A549 (cell line): ENCODE data around the gene ECHDC1. TPM values are rescaled to one million over a fixed set of nuclear protein-coding genes. Genes with fewer than 3 reads are reported as not detected.

Experiments used
- ATAC-seq, 2 experiments: fragments of 200-7000 bp in 1 of 2; fragments of >200 bp in 1 of 2; cut with Nextera tagmentation in 1 of 2; cut with Tn5 transposase in 1 of 2; 3 replicates each; pipeline versions ENCODE4 v1.8.0 to v1.9.1; 2018 to 2020; ENCODE audit warnings: mild to moderate bottlenecking in 1 of 2, moderate library complexity in 1 of 2
- CTCF ChIA-PET: fragments of 300-600 bp; sonication (Branson Sonifier 250); formaldehyde crosslinking; extraction: SDS; loops from one replicate; lab custom pipeline; 2021; ENCODE audit warnings: antibody characterized with exemption, inconsistent platforms; lab: Yijun Ruan, JAX
- POLR2A ChIA-PET: fragments of 350-600 bp; formaldehyde crosslinking; extraction: SDS; loops from one replicate; lab custom pipeline; 2021; ENCODE audit warnings: antibody characterized with exemption, inconsistent platforms; lab: Yijun Ruan, JAX
- DNase-seq, 2 experiments: peaks; one replicate each; pipeline versions ENCODE4 v3.0.0 to v3.0.0-alpha.2; 2011 to 2016; ENCODE audit warnings: low read depth in 1 of 2, low spot score in 1 of 2
- FAIRE-seq: peaks from 2 replicates; lab custom pipeline; 2011; peaks lifted over from hg19 to GRCh38; lab: Jason Lieb, UNC
- H3K27ac ChIP-seq, 2 experiments: fragments of >200 bp; sonication (Bioruptor Twin); formaldehyde crosslinking; 3 replicates each; pipeline ENCODE4 v1.5.1; 2016 to 2017
- H3K4me1 ChIP-seq: fragments of >200 bp; sonication (Bioruptor Twin); formaldehyde crosslinking; 3 replicates; pipeline ENCODE4 v1.6.1; 2016
- H3K4me2 ChIP-seq: fragments of >200 bp; sonication (Bioruptor Twin); formaldehyde crosslinking; 3 replicates; pipeline ENCODE4 v1.6.1; 2016
- H3K4me3 ChIP-seq: fragments of >200 bp; sonication (Bioruptor Twin); formaldehyde crosslinking; 3 replicates; pipeline ENCODE4 v1.5.1; 2016
- H3K9me3 ChIP-seq: fragments of >200 bp; sonication (Bioruptor Twin); formaldehyde crosslinking; 3 replicates; pipeline ENCODE4 v1.6.1; 2016
- CEBPB ChIP-seq, 2 experiments: fragments of >200 bp in 1 of 2; sonication (Bioruptor Twin) in 1 of 2; formaldehyde crosslinking in 1 of 2; IDR thresholded peaks; 2 replicates each; pipeline ENCODE4 v1.6.1; 2012 to 2016
- CHD2 ChIP-seq: fragments of 150-350 bp; IDR thresholded peaks from 2 replicates; pipeline ENCODE4 v1.6.1; 2014; ENCODE audit warnings: low read length; ENCODE audit not compliant: partially characterized antibody
- EHF ChIP-seq: fragments of 250-450 bp; sonication (Bioruptor Pico); IDR thresholded peaks from 2 replicates; pipeline ENCODE4 v1.5.0; 2020; ENCODE audit warnings: mild to moderate bottlenecking
- EP300 ChIP-seq, 2 experiments: fragments of >200 bp; sonication (Bioruptor Twin); formaldehyde crosslinking; IDR thresholded peaks; 2 replicates in 1 of 2; 3 replicates in 1 of 2; pipeline ENCODE4 v1.6.1; 2016 to 2017
- FOSB ChIP-seq: fragments of 250-450 bp; sonication (Bioruptor Pico); IDR thresholded peaks from 2 replicates; pipeline ENCODE4 v1.5.0; 2020; ENCODE audit warnings: mild to moderate bottlenecking, moderate library complexity
- FOSL2 ChIP-seq, 2 experiments: fragments of 450-650 bp in 1 of 2; fragments of >200 bp in 1 of 2; sonication (Bioruptor Twin) in 1 of 2; formaldehyde crosslinking; IDR thresholded peaks; 2 replicates each; pipeline versions ENCODE4 v1.5.0 to v1.6.1; 2016 to 2020; ENCODE audit warnings: mild to moderate bottlenecking in 1 of 2, moderate library complexity in 1 of 2
- FOXS1 ChIP-seq: fragments of 250-450 bp; sonication (Bioruptor Pico); IDR thresholded peaks from 2 replicates; pipeline ENCODE4 v1.5.0; 2020; ENCODE audit warnings: mild to moderate bottlenecking, moderate library complexity
- HDAC2 ChIP-seq: fragments of 200-600 bp; sonication (generic); IDR thresholded peaks from 2 replicates; pipeline ENCODE4 v1.6.1; 2016
- HOXA7 ChIP-seq: fragments of 250-450 bp; sonication (Bioruptor Pico); IDR thresholded peaks from 2 replicates; pipeline ENCODE4 v1.5.0; 2020; ENCODE audit warnings: mild to moderate bottlenecking, moderate library complexity
- JUN ChIP-seq, 2 experiments: fragments of >200 bp; sonication (Bioruptor Twin); formaldehyde crosslinking; IDR thresholded peaks; 2 replicates in 1 of 2; 3 replicates in 1 of 2; pipeline ENCODE4 v1.6.1; 2016 to 2017
- JUNB ChIP-seq: fragments of >200 bp; sonication (Bioruptor Twin); formaldehyde crosslinking; IDR thresholded peaks from 2 replicates; pipeline ENCODE4 v1.6.1; 2016
- KDM1A ChIP-seq: fragments of 200-600 bp; sonication (generic); IDR thresholded peaks from 2 replicates; pipeline ENCODE4 v1.6.1; 2016; ENCODE audit warnings: low read depth, mild to moderate bottlenecking
- MAZ ChIP-seq: fragments of 150-350 bp; IDR thresholded peaks from 2 replicates; pipeline ENCODE4 v1.6.1; 2014; ENCODE audit warnings: antibody characterized with exemption, low read depth, low read length, borderline replicate concordance
- MYC ChIP-seq: IDR thresholded peaks from 2 replicates; pipeline ENCODE4 v1.6.1; 2012; ENCODE audit warnings: mild to moderate bottlenecking, inconsistent platforms, low read length, improper control_type of control experiment, borderline replicate concordance
- NFE2L2 ChIP-seq: fragments of 150-350 bp; conservative IDR thresholded peaks from 2 replicates; pipeline ENCODE4 v1.6.1; 2014; ENCODE audit warnings: low read length
- PHF8 ChIP-seq: fragments of 200-600 bp; sonication (generic); IDR thresholded peaks from 2 replicates; pipeline ENCODE4 v1.6.1; 2016; ENCODE audit warnings: low read depth, mild to moderate bottlenecking, antibody characterized with exemption, moderate library complexity, borderline replicate concordance
- RARB ChIP-seq: fragments of 250-450 bp; sonication (Bioruptor Pico); IDR thresholded peaks from 2 replicates; pipeline ENCODE4 v1.8.0; 2021; ENCODE audit warnings: mild to moderate bottlenecking, moderate library complexity
- RNF2 ChIP-seq: fragments of 200-600 bp; sonication (generic); IDR thresholded peaks from 2 replicates; pipeline ENCODE4 v1.6.1; 2016; ENCODE audit warnings: low read depth, mild to moderate bottlenecking, antibody characterized with exemption, moderate library complexity, borderline replicate concordance
- SMC3 ChIP-seq: fragments of >200 bp; sonication (Bioruptor Twin); formaldehyde crosslinking; IDR thresholded peaks from 3 replicates; pipeline ENCODE4 v1.6.1; 2018; ENCODE audit warnings: inconsistent platforms
- ZC3H11A ChIP-seq: fragments of 450-650 bp; IDR thresholded peaks from 2 replicates; pipeline ENCODE4 v1.6.1; 2014; ENCODE audit warnings: antibody characterized with exemption, mild to moderate bottlenecking
- WGBS: methylation state at CpG from one replicate; pipeline ENCODE4 v1.1.6; 2017; ENCODE audit errors: missing lambda C conversion rate; 5-methylcytosine and 5-hydroxymethylcytosine counted together
- polyA minus RNA-seq: library from RNA; depleted of rRNA, polyadenylated mRNA; stranded (reverse); fragments of >200 nt; gene quantifications from 2 replicates; pipeline ENCODE4 v1.2.3, GENCODE V29; 2011; rRNA and poly(A)+ RNA removed
- polyA plus RNA-seq, 4 experiments: library from polyadenylated mRNA; depleted of rRNA in 3 of 4; stranded (reverse); fragments of >200 nt; fragmentation: RNase III in 1 of 4; extraction: RNeasy Plus Mini Kit Qiagen cat#74134 plus additional on column Dnase treatment in 1 of 4; gene quantifications; 2 replicates in 3 of 4; 3 replicates in 1 of 4; pipeline ENCODE4 v1.2.3, GENCODE V29; 2011 to 2017
- TF ChIP-seq, protein P1 (sequence below): IDR thresholded peaks from 2 replicates; pipeline ENCODE4 v1.6.1; 2012
- TF ChIP-seq, protein P2 (sequence below): fragments of 200-600 bp; sonication (generic); IDR thresholded peaks from 2 replicates; pipeline ENCODE4 v1.6.1; 2016; ENCODE audit warnings: antibody characterized with exemption, mild to moderate bottlenecking, moderate library complexity
- TF ChIP-seq, protein P3 (sequence below): fragments of >200 bp; sonication (Bioruptor Twin); formaldehyde crosslinking; IDR thresholded peaks from 3 replicates; pipeline ENCODE4 v1.6.1; 2016
- TF ChIP-seq, protein P4 (sequence below): fragments of 250-450 bp; sonication (Bioruptor Pico); IDR thresholded peaks from 2 replicates; pipeline ENCODE4 v1.5.0; 2020; ENCODE audit warnings: low read depth, mild to moderate bottlenecking, moderate library complexity
- TF ChIP-seq, protein P5 (sequence below): IDR thresholded peaks from 2 replicates; pipeline ENCODE4 v1.6.1; 2012; ENCODE audit warnings: low read depth, borderline replicate concordance
- TF ChIP-seq, protein P6 (sequence below): fragments of 250-450 bp; sonication (Bioruptor Pico); IDR thresholded peaks from 2 replicates; pipeline ENCODE4 v1.5.0; 2021; ENCODE audit warnings: mild to moderate bottlenecking, moderate library complexity, borderline replicate concordance
- TF ChIP-seq, protein P7 (sequence below): fragments of 450-650 bp; IDR thresholded peaks from 2 replicates; pipeline ENCODE4 v1.6.1; 2014; ENCODE audit warnings: antibody characterized with exemption

ECHDC1 gene, protein sequence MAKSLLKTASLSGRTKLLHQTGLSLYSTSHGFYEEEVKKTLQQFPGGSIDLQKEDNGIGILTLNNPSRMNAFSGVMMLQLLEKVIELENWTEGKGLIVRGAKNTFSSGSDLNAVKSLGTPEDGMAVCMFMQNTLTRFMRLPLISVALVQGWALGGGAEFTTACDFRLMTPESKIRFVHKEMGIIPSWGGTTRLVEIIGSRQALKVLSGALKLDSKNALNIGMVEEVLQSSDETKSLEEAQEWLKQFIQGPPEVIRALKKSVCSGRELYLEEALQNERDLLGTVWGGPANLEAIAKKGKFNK
- polyA plus RNA-seq (2011; rRNA removed) (37.8 and 53.4 TPM in 2 replicates), polyA plus RNA-seq (2017; fragmentation: RNase III; extraction: RNeasy Plus Mini Kit Qiagen cat#74134 plus additional on column Dnase treatment) (57.6 to 71.9 TPM (median 64.3 TPM) in 3 replicates), polyA minus RNA-seq (11.4 and 16.0 TPM in 2 replicates)
- polyA plus RNA-seq (2012; cell fraction: cytosol; rRNA removed): 15.2 and 15.3 TPM in 2 replicates
- 3.7 and 5.3 TPM in 2 replicates for polyA plus RNA-seq (2012; cell fraction: nucleus; rRNA removed)

DNA sequence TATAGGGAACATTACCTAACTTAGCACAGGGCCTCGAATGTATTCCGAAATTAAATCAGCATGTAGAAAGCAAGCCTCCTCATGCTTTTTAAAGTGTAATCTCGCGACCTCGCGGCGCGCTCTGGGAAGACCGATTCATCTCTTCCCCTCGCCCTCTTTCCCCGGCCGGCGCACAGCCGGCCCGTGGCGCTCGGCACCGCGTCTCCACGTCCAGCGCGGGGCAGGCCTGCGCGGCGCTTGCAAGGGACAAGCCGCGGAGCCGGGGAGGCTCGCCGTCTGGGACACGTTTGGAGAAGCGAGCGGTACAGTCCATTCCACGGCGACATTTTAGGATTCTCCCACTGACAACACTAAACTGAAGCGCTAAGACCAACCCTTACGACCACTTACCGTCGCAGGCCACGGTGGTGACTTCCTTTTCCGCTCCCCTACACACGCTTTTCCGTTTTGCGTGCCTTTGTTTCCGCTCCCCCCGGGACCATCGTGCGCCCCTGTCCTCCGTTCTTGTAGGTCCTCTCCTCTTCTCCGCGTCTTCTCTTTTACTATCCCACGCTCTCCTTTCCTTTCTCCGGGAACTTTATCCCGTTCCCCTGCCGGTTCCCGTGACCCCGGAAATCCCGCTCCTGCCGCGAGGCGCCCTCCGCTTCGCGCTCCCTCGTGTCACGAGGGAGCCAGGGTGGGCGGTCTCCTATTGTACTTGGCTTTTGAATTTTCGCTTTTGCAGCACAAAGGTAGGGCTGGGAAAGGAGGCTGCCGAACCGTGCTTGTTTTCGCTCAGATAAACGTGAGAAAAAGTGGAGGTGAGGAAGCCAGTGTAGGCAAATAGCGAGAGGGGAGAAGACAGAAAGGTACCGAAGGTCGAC, at the start of gene ECHDC1:
ECHDC1 (minus strand) TSS at position 664 of the 863 bp plus-strand sequence. CDS start 12,581 bp downstream, outside the sequence.
- Histone ChIP-seq H3K9me3 (no peaks in the 10 kb centered on the region), H3K4me1 (peaks cover 43% of the 10 kb centered on the region), H3K4me2 (peak within 1 kb of the TSS; percentile 99), H3K27ac (peak within 1 kb of the TSS; percentile 94 to 99), H3K4me3 (peak within 1 kb of the TSS; percentile 86)
- FAIRE-seq (no peak), DNase-seq (peak; percentile 64 to 77), ATAC-seq (peak; percentile 88)
- under 1% methylated on average over 67 of the region's 75 CpGs for WGBS
- CTCF ChIA-PET: interaction anchor here (0.7 to 1.8 kb wide), 3 partner anchors 13 to 168 kb away, joined by 3 to 7 read pairs (median 3); no protein-coding TSS in a partner anchor
- POLR2A ChIA-PET: interaction anchor here (0.9 kb wide), 1 partner anchor 77 kb away, joined by 4 read pairs; no protein-coding TSS in a partner anchor
- no peak; the same call in 1 of the 2 replicates for TF ChIP-seq MYC
- TF ChIP-seq ZC3H11A: no peak
- no peak for TF ChIP-seq MAZ
- TF ChIP-seq HOXA7 (CRISPR knock-in tag): no peak
- no peak for TF ChIP-seq CEBPB (IDR thresholded peaks at IDR 0.05)
- TF ChIP-seq JUNB: no peak
- no peak for TF ChIP-seq KDM1A
- TF ChIP-seq, protein P1, sequence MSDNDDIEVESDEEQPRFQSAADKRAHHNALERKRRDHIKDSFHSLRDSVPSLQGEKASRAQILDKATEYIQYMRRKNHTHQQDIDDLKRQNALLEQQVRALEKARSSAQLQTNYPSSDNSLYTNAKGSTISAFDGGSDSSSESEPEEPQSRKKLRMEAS: peak; percentile 96
- TF ChIP-seq, protein P2, sequence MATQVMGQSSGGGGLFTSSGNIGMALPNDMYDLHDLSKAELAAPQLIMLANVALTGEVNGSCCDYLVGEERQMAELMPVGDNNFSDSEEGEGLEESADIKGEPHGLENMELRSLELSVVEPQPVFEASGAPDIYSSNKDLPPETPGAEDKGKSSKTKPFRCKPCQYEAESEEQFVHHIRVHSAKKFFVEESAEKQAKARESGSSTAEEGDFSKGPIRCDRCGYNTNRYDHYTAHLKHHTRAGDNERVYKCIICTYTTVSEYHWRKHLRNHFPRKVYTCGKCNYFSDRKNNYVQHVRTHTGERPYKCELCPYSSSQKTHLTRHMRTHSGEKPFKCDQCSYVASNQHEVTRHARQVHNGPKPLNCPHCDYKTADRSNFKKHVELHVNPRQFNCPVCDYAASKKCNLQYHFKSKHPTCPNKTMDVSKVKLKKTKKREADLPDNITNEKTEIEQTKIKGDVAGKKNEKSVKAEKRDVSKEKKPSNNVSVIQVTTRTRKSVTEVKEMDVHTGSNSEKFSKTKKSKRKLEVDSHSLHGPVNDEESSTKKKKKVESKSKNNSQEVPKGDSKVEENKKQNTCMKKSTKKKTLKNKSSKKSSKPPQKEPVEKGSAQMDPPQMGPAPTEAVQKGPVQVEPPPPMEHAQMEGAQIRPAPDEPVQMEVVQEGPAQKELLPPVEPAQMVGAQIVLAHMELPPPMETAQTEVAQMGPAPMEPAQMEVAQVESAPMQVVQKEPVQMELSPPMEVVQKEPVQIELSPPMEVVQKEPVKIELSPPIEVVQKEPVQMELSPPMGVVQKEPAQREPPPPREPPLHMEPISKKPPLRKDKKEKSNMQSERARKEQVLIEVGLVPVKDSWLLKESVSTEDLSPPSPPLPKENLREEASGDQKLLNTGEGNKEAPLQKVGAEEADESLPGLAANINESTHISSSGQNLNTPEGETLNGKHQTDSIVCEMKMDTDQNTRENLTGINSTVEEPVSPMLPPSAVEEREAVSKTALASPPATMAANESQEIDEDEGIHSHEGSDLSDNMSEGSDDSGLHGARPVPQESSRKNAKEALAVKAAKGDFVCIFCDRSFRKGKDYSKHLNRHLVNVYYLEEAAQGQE: peak; percentile 56; the same call in 1 of the 2 replicates
- TF ChIP-seq FOXS1 (CRISPR knock-in tag): no peak
- TF ChIP-seq, protein P3, sequence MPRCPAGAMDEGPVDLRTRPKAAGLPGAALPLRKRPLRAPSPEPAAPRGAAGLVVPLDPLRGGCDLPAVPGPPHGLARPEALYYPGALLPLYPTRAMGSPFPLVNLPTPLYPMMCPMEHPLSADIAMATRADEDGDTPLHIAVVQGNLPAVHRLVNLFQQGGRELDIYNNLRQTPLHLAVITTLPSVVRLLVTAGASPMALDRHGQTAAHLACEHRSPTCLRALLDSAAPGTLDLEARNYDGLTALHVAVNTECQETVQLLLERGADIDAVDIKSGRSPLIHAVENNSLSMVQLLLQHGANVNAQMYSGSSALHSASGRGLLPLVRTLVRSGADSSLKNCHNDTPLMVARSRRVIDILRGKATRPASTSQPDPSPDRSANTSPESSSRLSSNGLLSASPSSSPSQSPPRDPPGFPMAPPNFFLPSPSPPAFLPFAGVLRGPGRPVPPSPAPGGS: no peak
- TF ChIP-seq PHF8: peak; percentile 32; the same call in 1 of the 2 replicates
- TF ChIP-seq EP300 (IDR thresholded peaks at IDR 0.05): no peak
- TF ChIP-seq RNF2: no peak
- no peak for TF ChIP-seq SMC3
- TF ChIP-seq, protein P4, sequence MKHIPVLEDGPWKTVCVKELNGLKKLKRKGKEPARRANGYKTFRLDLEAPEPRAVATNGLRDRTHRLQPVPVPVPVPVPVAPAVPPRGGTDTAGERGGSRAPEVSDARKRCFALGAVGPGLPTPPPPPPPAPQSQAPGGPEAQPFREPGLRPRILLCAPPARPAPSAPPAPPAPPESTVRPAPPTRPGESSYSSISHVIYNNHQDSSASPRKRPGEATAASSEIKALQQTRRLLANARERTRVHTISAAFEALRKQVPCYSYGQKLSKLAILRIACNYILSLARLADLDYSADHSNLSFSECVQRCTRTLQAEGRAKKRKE (CRISPR knock-in tag): no peak
- TF ChIP-seq, protein P5, sequence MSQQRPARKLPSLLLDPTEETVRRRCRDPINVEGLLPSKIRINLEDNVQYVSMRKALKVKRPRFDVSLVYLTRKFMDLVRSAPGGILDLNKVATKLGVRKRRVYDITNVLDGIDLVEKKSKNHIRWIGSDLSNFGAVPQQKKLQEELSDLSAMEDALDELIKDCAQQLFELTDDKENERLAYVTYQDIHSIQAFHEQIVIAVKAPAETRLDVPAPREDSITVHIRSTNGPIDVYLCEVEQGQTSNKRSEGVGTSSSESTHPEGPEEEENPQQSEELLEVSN: peak; percentile 93
- no peak for TF ChIP-seq EHF (CRISPR knock-in tag)
- TF ChIP-seq CHD2: peak; percentile 69
- TF ChIP-seq, protein P6, sequence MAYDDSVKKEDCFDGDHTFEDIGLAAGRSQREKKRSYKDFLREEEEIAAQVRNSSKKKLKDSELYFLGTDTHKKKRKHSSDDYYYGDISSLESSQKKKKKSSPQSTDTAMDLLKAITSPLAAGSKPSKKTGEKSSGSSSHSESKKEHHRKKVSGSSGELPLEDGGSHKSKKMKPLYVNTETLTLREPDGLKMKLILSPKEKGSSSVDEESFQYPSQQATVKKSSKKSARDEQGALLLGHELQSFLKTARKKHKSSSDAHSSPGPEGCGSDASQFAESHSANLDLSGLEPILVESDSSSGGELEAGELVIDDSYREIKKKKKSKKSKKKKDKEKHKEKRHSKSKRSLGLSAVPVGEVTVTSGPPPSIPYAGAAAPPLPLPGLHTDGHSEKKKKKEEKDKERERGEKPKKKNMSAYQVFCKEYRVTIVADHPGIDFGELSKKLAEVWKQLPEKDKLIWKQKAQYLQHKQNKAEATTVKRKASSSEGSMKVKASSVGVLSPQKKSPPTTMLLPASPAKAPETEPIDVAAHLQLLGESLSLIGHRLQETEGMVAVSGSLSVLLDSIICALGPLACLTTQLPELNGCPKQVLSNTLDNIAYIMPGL: no peak; the same call in 1 of the 2 replicates
- peak in 1 of 2 experiments; percentile 62; a peak in 2 of 5 replicates for TF ChIP-seq JUN (IDR thresholded peaks at IDR 0.05)
- TF ChIP-seq HDAC2: no peak
- TF ChIP-seq FOSB (CRISPR knock-in tag): no peak
- no peak for TF ChIP-seq RARB (CRISPR knock-in tag)
- TF ChIP-seq FOSL2 (IDR thresholded peaks at IDR 0.05): no peak
- TF ChIP-seq FOSL2 (CRISPR knock-in tag; IDR thresholded peaks at IDR 0.05): no peak
- TF ChIP-seq NFE2L2: no peak
- TF ChIP-seq, protein P7, sequence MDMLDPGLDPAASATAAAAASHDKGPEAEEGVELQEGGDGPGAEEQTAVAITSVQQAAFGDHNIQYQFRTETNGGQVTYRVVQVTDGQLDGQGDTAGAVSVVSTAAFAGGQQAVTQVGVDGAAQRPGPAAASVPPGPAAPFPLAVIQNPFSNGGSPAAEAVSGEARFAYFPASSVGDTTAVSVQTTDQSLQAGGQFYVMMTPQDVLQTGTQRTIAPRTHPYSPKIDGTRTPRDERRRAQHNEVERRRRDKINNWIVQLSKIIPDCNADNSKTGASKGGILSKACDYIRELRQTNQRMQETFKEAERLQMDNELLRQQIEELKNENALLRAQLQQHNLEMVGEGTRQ: peak; percentile 58; the same call in 1 of the 2 replicates
